NCI-H187 treated with DMSO at 0.1 percent for 48 hours (cell line): ENCODE measurements around the gene SBF2.

Experiments used
- DNase-seq: peaks from one replicate; lab custom pipeline; 2025; lab: John Stamatoyannopoulos, UW

SBF2 gene

DNA sequence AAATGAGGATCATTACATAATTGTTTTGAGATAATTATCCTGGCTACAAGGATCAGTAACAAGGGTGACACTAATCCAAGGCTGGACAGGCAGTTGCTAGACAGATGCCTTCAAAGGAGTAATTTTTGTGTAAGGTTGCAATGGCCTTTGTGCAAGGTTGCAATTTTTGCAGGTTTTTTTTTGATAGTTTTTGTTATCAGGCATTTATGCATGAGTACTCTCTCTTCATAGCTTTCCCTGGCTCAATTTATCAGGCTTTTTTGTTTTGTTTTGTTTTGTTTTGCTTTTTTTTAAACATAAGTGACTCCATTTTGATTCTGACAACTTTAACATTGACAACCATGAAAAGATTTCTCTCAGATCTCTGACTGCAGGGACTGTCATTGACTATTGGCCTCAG lies 519.9 kb downstream of the SBF2 start:
- no peak for DNase-seq

DNA sequence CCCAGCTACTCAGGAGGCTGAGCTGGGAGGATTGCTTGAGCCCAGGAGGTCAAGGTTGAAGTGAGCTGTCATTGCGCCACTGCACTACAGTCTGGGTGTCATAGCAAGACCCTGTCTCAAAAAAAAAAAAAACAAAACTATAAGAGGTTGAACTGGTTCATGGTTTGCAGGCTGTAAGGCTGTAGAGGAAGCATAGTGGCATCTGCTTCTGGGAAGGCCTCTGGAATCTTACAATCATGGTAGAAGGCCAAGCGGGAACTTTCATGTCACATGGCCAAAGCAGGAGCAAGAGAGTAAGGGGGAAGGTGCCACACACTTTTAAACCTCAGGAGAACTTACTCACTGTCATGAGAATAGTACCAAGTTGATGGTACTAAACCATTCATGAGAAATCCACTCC lies 520.5 kb downstream of the SBF2 start:
- no peak for DNase-seq

DNA sequence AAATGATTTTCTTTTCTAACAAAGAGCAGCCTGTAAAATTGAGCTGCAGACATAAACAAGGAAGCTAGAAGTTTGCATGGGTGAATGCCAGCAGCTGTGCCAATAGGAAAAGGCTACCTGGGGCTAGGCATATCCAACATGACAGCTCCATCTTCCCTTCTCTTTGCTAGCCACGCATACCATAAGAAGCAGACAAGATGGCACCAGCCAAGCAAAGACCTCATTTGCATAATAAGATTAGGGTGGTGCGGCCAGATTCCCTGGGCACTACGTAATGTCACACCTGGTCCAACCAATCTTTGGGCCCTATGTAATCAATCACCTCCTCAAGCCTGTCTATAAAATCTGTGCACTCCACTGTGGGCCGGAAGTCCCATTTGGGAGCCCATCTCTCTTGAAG lies 521.8 kb downstream of the SBF2 start:
- no peak for DNase-seq

GRCh38 chr11:9771071-9771511 lies 522.9 kb downstream of the SBF2 start:
- DNase-seq, result no peak

DNA sequence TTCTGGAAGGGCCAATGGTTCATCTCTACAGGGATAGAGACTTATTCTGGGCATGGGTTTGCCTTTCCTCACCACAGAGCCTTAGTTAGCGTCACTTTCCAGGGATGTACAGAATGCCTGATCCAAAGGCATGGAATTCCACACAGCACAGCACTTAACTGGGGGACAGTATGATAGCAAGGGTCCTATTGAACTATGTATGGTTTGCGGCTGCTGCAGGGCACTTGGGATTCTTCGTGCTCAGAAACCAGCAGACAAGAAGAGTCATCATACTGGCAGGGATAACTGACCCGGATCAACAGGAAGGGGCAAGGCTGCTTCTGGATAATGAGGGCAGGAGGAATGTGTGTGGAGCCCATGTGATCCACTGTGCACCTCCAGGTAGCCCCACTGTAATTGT lies 524.4 kb downstream of the SBF2 start:
- no peak for DNase-seq

GRCh38 chr11:9765320-9766101 lies 528.5 kb downstream of the SBF2 start:
- no peak for DNase-seq

- DNase-seq, result no peak
Observed at GRCh38 chr11:9763301-9763700, 530.7 kb downstream of the SBF2 start.

DNA sequence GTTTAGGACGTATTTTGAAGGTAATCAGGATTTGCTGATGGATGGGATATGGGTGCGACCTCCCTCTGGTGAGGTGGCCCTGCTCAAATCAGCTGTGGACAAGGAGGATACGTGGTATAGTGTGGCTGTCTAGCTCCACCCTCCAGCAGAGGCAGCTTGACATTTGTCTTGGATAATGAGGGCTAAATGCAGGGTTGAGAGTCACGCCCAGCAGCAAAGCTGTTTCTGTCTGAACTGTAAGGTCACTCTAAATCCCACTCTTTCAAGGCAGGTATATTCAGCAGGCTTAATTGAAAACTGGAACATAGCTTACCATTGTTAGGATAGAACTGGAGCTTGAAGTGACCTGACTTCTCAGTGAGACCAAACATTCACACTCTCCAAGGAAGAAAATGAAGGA lies 531.5 kb downstream of the SBF2 start:
- DNase-seq, result no peak

- DNase-seq, result no peak
Observed at GRCh38 chr11:9761441-9761945, 532.5 kb downstream of the SBF2 start.

- DNase-seq, result no peak
Observed at GRCh38 chr11:9760193-9760575, 533.8 kb downstream of the SBF2 start.

GRCh38 chr11:9759519-9760192 lies 534.4 kb downstream of the SBF2 start:
- DNase-seq, result no peak

GRCh38 chr11:9758637-9759518 lies 535.1 kb downstream of the SBF2 start:
- no peak for DNase-seq

- DNase-seq, result peak; percentile 33
Observed at GRCh38 chr11:9757809-9758636, 536.0 kb downstream of the SBF2 start.

DNA sequence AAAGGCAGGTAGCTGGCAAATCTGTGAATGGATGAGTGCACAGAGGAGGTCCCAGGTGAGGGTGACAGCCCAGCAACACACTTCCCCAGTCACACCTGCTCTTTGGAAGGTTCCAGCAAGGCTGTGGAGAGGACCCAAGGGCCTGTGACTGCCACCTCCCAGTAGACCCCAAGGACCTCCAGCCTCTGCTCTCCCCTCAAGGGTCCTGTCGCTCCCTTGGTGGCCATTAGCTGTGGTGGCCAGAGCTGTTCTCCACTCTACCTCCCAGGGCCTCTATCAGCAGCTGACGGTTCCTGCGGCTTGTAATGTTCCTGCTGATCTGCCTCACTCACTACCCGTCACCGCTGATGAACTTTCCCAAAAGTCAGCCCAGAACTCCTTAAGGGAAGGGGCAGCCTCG lies 537.1 kb downstream of the SBF2 start:
- DNase-seq, result no peak

DNA sequence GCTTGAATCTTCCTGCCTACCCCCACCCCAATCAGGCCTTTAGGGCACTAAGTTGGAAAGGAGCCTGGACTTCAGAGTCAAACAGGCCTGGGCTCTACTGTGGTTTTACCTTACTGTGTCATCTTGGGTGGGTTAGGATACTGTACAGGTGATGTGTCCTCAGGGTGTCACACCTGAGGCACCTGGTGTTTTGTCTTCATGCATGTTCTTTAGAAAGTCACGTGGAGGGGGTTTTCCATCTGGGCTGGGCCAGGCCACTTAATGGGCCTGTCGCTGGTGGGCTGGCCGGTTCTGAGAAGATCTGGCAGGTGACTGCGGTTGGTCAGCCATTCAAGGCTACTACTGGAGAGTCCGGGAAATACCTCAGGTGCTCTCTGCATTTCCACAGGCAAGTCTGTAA lies 537.6 kb downstream of the SBF2 start:
- DNase-seq, result no peak

- DNase-seq, result no peak
Observed at GRCh38 chr11:9755561-9756185, 538.3 kb downstream of the SBF2 start.

GRCh38 chr11:9754010-9754471 lies 540.0 kb downstream of the SBF2 start:
- DNase-seq, result no peak

- DNase-seq, result no peak
Observed at GRCh38 chr11:9753021-9753420, 541.0 kb downstream of the SBF2 start.

DNA sequence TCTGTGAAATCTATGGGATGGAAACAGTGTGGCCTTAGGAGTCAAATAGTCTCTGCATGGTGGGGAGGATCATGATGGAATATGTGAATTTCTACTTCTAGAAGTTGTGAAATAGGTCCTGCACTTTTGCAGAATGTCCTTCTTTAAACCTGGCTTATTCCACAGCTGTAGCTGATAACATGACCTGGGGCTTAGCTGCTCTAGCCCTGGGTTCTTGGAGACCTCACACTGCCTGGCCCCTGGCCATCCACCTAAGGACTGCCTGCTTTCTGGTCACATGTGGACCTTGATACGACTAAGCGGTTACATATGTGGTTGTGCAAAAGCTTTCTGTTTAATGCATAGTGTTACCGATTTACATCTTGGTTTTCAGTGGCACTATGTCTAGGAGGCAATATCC lies 541.9 kb downstream of the SBF2 start:
- no peak for DNase-seq

- no peak for DNase-seq
Observed at GRCh38 chr11:9750551-9750950, 543.5 kb downstream of the SBF2 start.

GRCh38 chr11:9748361-9748970 lies 545.6 kb downstream of the SBF2 start:
- DNase-seq, result no peak
